Occipital lobe (tissue), 2 donors: ENCODE data around the gene RALGDS. TPM values are rescaled to one million over a fixed set of nuclear protein-coding genes. Genes with fewer than 3 reads are reported as not detected.
"Not testable (repeated sequence)": the region's sequence is repeated elsewhere in the genome, so short reads cannot be mapped to it uniquely, and the experiment has no call there.

Source experiments
- DNase-seq: peaks from one replicate; lab custom pipeline; 2025; lab: John Stamatoyannopoulos, UW
- total RNA-seq: library from RNA; depleted of rRNA; stranded (reverse); fragments of >200 nt; gene quantifications from one replicate; pipeline ENCODE4 v1.2.3, GENCODE V29; 2014

The RALGDS gene
- total RNA-seq, 1 donor from 2014 or later: 95.8 TPM

DNA sequence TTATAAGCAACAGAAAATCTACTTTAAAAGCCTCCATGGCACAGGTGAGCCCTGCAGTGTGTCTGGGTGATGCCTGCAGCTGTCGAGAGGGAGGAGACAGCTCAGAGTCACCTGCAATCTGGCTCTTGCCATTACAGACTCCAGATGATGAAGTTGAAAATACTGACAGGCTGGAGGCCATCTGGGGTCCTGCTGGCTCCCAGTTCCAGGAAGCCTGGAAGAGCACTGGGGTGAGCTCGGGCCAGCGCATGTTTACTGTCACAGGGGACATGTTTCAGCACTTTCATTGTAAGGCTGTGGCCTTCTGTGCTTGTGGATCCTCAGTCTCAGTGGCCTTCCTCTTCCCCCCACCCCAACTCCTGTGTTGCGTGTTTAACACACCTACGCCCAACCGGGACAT, 30.9 kb downstream of the RALGDS start:
- no peak for DNase-seq

- DNase-seq: no peak
Observed at GRCh38 chr9:133089271-133089671, 31.8 kb downstream of the RALGDS start.

DNA sequence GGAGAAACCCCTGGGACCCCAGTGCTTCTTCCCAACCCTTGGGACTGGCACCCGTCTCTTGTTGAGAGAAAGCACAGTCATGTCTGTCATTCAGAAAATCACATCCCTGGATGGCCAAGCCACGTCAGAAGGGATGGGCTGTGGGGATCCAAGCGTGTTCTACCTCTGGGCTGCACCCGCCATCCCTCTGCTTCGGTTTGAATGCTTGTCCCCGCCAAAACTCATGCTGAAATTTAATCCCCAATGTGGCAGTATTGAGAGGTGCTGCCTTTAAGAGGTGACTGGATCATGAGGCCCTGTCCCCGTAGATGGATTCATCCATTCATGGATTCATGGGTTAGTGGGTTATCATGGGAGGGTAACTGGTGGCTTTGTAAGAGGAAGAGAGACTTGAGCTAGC, 32.3 kb downstream of the RALGDS start:
- DNase-seq: no peak

DNA sequence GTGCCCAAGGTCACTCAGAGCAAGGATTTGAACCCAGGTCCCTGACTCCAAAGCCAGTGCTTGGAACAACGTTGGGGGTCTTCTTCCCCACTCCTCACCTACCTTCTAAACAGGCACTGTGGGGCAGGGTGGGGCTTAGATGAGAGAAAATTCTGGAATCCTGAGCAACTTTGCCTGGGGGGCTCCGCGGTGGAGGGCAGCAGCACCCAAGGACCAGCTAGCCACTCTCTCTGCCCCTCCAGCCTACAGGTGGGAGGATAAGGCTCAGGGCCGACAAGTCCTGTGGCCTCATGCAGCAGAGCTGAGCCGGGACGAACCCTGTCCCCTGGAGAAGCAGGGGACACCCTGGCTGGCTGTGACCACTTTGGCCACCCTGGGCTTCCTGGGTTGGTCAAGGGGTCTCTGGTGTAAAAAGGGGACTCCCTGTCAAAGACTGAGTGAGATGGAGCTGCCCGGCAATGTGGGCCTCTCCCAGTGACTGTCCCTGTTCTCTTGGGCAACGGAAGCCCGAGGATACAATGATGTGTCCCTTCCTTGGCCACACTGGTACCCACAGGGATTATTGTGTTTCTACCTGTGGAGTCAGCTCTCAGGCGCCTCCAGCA, 32.8 kb downstream of the RALGDS start:
- DNase-seq: no peak

DNA sequence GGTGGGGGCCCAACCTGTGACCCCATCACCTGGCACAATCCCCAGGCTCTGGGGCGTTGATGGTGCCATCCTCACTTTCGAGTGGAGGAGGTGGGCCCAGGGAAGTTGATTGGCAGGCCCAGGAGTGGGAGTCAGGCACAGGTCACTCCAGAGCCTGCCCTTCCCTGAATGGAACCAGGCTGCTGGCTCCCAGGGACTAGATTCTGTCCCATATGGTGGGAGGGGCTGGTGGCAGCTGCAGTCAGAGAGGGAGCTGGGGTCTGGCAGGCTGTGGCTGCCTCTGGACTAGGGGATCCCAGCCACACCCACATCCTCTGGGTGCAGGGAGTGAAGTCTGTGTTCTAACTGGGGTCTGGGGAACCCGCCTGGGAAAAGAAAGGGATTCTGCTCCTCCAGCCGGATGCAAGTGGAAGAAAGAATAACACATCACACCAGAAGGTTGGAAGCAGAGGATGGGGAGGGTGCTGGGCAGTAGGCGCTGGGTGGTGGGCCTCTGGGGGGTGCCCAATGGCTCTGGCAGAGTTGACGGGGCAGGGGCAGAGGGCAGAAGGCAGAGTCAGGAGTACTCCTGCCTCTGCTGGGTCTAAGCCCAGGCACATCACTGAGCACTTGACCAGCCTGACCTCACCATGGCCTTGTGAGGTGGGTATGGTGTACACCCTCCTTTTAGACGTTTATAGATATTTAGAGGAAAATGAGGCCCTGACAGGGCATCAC, 33.5 kb downstream of the RALGDS start:
- no peak for DNase-seq

GRCh38 chr9:133086894-133087293, 34.1 kb downstream of the RALGDS start:
- no peak for DNase-seq

DNA sequence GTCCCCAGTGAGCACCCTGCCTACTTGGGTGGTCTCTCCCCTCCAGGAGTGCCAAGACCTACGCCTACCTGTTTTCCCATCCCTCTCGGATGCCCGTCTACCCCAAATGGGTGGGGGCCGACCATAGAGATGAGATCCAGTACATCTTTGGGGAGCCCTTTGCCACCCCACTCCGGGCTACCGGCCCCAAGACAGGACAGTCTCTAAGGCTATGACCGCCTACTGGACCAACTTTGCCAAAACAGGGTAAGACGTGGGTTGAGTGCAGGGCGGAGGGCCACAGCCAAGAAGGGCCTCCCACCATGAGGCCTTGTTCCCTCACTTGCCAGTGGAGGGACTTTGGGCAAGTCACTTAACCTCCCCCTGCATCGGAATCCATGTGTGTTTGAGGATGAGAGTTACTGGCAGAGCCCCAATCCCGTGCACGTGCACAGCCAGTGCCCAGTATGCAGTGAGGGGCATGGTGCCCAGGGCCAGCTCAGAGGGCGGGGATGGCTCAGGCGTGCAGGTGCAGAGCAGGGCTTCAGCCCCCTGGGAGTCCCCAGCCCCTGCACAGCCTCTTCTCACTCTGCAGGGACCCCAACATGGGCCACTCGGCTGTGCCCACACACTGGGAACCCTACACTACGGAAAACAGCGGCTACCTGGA, 34.7 kb downstream of the RALGDS start:
- not testable (repeated sequence) for DNase-seq

DNA sequence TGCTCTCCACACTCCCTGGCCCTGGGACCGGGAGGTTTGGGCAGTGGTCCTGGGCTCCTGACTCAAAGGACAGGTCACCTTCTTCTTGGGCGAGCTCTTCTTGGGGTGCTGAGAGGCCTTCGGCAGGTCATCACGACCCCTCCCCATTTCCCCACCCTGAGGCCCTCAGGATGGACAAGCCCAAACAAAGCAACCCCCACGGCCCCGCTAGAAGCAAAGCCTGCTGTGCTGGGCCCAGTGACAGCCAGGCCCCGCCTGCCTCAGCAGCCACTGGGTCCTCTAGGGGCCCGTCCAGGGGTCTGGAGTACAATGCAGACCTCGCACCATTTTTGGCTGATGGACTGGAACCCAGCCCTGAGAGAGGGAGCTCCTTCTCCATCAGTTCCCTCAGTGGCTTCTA, 37.4 kb downstream of the RALGDS start:
- not testable (repeated sequence) for DNase-seq

DNA sequence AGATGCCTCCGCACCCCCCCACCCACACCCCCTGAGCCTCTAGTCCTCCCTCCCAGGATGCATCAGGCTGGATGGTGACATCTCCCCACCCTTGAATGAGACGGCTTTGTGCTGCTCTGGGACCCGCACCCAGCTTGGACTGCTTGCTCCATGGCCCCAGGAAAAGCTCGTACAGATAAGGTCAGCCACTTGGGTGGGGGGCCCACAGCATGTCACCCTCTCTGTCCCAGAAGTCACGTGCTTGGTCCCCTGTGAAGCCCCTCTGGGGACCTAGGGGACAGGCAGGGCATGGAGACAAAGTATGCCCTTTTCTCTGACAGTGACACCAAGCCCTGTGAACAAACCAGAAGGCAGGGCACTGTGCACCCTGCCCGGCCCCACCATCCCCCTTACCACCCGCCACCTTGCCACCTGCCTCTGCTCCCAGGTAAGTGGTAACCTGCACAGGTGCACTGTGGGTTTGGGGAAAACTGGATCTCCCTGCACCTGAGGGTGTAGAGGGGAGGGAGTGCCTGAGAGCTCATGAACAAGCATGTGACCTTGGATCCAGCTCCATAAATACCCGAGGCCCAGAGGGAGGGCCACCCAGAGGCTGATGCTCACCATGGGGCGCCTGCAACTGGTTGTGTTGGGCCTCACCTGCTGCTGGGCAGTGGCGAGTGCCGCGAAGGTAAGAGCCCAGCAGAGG, 38.9 kb downstream of the RALGDS start:
- DNase-seq: not testable (repeated sequence)

GRCh38 chr9:133080786-133081779, 40.0 kb downstream of the RALGDS start:
- not testable (repeated sequence) for DNase-seq

DNA sequence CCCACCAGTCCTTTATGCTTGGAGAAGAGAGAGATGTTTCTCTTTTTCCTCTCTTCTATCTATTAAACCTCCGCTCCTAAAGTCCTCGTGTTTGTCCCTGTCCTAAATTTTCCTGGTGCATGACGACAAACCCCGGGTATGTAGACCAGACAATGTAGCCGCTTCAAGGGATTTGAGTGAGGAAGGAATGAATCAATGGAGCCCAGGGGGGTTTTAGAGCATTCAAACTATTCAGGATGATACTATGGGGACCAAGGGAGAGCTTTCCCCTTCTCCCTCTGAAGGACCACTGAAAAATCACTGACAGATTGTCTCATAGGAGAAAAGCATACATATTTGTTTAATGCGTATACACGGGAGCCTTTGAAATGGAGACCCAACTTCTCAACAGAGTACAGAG, 40.9 kb downstream of the RALGDS start:
- no peak for DNase-seq

DNA sequence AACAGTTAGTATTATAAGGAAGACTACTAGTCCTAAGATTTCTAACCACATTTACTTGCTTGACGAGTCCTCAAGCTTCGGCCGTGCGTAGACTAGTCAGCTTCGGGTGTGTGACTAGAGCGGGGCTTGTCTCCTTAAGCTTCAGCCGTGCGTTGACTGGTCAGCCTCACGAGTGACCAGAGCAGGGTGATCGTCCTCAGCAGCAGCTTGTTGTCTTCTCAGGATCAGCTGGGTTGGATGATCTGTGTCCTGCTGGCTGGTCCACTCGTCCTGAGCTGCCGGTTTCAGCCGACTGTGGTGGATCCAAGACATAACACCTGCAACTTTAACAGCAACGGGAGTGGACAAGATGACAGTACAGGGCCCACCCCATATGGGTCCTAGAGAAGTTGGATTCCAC, 42.6 kb downstream of the RALGDS start:
- DNase-seq: no peak

DNA sequence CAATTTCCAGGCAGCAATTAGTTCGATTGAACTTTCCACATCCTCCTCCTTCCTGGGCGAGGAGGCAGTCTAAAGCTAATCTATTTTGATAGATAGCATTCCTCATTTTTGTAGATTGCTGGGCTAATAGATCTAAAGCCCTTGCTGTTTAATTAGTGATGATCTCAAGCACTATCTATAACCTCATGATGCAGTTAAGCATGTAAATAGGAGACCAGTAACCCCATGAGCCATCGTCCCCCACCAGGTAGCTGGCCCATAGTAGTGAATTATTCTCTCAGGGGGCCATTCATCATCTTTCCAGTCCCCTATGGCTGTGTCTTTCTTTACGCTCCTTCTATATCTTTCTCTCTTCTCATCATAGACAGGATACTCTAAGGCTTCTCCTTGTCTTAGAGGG, 44.3 kb downstream of the RALGDS start:
- no peak for DNase-seq

- no peak for DNase-seq
Observed at GRCh38 chr9:133075925-133076630, 45.0 kb downstream of the RALGDS start.

DNA sequence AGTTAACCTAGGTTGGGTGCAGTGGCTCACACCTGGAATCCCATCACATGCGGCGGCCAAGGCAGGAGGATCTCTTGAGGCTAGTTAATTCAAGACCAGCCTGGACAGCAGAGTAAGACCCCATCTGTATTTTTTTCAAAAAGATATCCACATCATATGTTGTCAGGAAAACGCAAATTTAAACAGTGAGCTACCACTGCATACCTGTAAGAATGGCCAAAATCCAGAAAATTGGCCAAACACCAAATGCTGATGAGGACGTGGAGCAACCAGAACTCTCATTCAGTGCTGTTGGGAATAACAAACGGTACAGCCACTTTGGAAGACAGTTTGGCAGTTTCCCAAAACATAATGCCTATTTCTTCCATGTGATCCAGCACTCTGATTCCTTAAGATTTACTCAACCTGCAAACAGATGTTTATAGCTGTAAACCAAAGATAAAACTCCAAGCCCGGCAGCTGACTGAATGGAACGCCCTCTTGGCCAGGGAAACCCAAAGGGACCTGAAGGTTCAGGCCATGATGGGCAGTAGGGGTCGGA, 46.9 kb downstream of the RALGDS start:
- no peak for DNase-seq

GRCh38 chr9:133073086-133074014, 47.7 kb downstream of the RALGDS start:
- DNase-seq: no peak

- DNase-seq: not testable (repeated sequence)
Observed at GRCh38 chr9:133072210-133072609, 48.8 kb downstream of the RALGDS start.

DNA sequence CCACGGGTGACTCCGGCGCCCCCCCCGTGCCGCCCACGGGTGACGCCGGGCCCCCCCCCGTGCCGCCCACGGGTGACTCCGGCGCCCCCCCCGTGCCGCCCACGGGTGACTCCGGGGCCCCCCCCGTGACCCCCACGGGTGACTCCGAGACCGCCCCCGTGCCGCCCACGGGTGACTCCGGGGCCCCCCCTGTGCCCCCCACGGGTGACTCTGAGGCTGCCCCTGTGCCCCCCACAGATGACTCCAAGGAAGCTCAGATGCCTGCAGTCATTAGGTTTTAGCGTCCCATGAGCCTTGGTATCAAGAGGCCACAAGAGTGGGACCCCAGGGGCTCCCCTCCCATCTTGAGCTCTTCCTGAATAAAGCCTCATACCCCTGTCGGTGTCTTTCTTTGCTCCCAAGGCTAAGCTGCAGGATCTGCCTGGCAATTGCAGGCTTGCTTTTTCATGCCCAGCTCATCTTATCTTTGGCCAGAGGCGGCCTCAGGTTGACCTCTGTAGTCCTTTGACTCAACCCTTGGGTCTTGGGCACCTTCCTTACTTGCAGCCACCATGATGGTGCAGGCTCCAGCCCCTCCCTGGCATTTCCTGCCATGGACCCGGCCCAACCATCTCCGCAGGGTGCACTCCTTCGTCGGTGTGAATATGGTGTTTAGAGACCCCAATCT, 49.4 kb downstream of the RALGDS start:
- DNase-seq: no peak
